ENCODE results near the gene ZSCAN12. TPM values are rescaled to one million over a fixed set of nuclear protein-coding genes. Genes with fewer than 3 reads are reported as not detected.

ZSCAN12 gene
- total RNA-seq, 1 experiment from 2014 or later: 12.6 TPM

- Histone ChIP-seq H3K14ac (ENCODE audit: insufficient read depth, low read length) (no peak overlapping the region), H3K4ac (ENCODE audit: low read depth, low read length) (no peak overlapping the region), H4K8ac (replicated peaks; ENCODE audit: insufficient read length, low read depth, low read length) (no peak overlapping the region), H3K79me1 (ENCODE audit: insufficient read depth, low read depth, low read length, poor library complexity, severe bottlenecking) (peaks cover 6% of the 10 kb centered on the region), H4K5ac (ENCODE audit: insufficient read length, low read depth, low read length) (no peak overlapping the region), H2BK5ac (ENCODE audit: insufficient read length, low read length) (no peak overlapping the region), H2BK15ac (ENCODE audit: low read depth, low read length) (no peak overlapping the region), H2BK20ac (ENCODE audit: low read depth, low read length, poor library complexity, severe bottlenecking) (no peak overlapping the region), H3K23ac (ENCODE audit: insufficient read length, low read depth, low read length) (no peak overlapping the region), H3K9me3 (ENCODE audit: control insufficient read depth, low read depth, low read length) (no peaks in the 10 kb centered on the region), H3K18ac (ENCODE audit: insufficient read length, low read depth, low read length) (no peak overlapping the region), H2AFZ (ENCODE audit: low read length) (no peak overlapping the region), H3K9ac (ENCODE audit: extremely low read depth, insufficient read length, low read length) (no peak overlapping the region), H4K20me1 (ENCODE audit: control insufficient read depth, insufficient read depth, insufficient read length) (no peaks in the 10 kb centered on the region), H2BK120ac (ENCODE audit: low read depth, low read length, poor library complexity, severe bottlenecking) (no peak overlapping the region), H2AK5ac (ENCODE audit: insufficient read length, low read length) (no peak overlapping the region), H3K4me2 (ENCODE audit: insufficient read depth, insufficient read length, low read length) (no peak overlapping the region), H2BK12ac (ENCODE audit: insufficient read length, low read depth, low read length) (no peak overlapping the region), H3K56ac (ENCODE audit: insufficient read length, low read depth, low read length) (no peak overlapping the region), H3T11ph (ENCODE audit: low read length) (no peak overlapping the region), H3K23me2 (ENCODE audit: insufficient read length, low read depth, low read length, poor library complexity, severe bottlenecking) (peaks cover 8% of the 10 kb centered on the region), H3K27ac (ENCODE audit: insufficient read length, low read depth, low read length) (no peak overlapping the region), H3K79me2 (ENCODE audit: insufficient read depth, low read length) (peaks cover 3% of the 10 kb centered on the region; the same call in 1 of the 2 replicates), H3K4me1 (ENCODE audit: insufficient read depth, low read length) (peaks cover 3% of the 10 kb centered on the region; the same call in 1 of the 2 replicates), H3K27me3 (ENCODE audit: insufficient read depth, low read length) (no peaks in the 10 kb centered on the region; the same call in 1 of the 2 replicates), H4K91ac (ENCODE audit: insufficient read length, low read depth, low read length) (no peak overlapping the region)
- peaks cover 27% of the 10 kb centered on the region for H3K27me3 Mint-ChIP-seq (ENCODE audit: low read depth)
- H3K9me3 Mint-ChIP-seq: no peaks in the 10 kb centered on the region; a peak in 2 of 5 replicates
- H3K4me1 Mint-ChIP-seq: peaks cover 13 to 18% of the 10 kb centered on the region in 2 experiments
- H3K4me3 Mint-ChIP-seq: no peak overlapping the region; a peak in 1 of 5 replicates
- no peak for DNase-seq
- H3K27ac Mint-ChIP-seq: no peak overlapping the region; a peak in 1 of 7 replicates
- WGBS (ENCODE audit: extremely low coverage, insufficient read length, low lambda C conversion rate): no CpG with 5 or more reads among the region's 2 CpGs
- no peak for TF ChIP-seq CTCF (conservative IDR thresholded peaks at IDR 0.05)
- H3K36me3 Mint-ChIP-seq (ENCODE audit: insufficient read depth in 1 of 3, low read depth in 3 of 3): peaks cover 0 to 3% (median 2%) of the 10 kb centered on the region in 3 experiments; a peak in 4 of 7 replicates
Observed at GRCh38 chr6:28347119-28347518, 52.4 kb downstream of the ZSCAN12 start.

All from H9 (cell line).